Measurements from ENCODE around the gene TAS1R3.

The TAS1R3 gene

GRCh38 chr1:1377540-1378205, 46.6 kb downstream of the TAS1R3 start:
- no peak for TF ChIP-seq LEF1 (IDR thresholded peaks at IDR 0.05; ENCODE audit: borderline replicate concordance)
- TF ChIP-seq FOXA1 (IDR thresholded peaks at IDR 0.05) = no peak
- TF ChIP-seq ELF4 (IDR thresholded peaks at IDR 0.05) = no peak
- no peak for TF ChIP-seq NFRKB (IDR thresholded peaks at IDR 0.05)
- no peak for TF ChIP-seq BHLHE40 (IDR thresholded peaks at IDR 0.05; ENCODE audit: borderline replicate concordance)
- no peak for TF ChIP-seq PKNOX1 (IDR thresholded peaks at IDR 0.05)
- TF ChIP-seq SUZ12 (IDR thresholded peaks at IDR 0.05) = no peak
- TF ChIP-seq L3MBTL2 (conservative IDR thresholded peaks at IDR 0.05) = no peak
- no peak for TF ChIP-seq HDGF (IDR thresholded peaks at IDR 0.05; ENCODE audit: borderline replicate concordance)
- TF ChIP-seq ZNF384 (IDR thresholded peaks at IDR 0.05) = no peak
- TF ChIP-seq FOXK2 (IDR thresholded peaks at IDR 0.05) = no peak
- no peak for TF ChIP-seq ARNT (IDR thresholded peaks at IDR 0.05)
- TF ChIP-seq SP1 (IDR thresholded peaks at IDR 0.05) = no peak
- TF ChIP-seq TARDBP (IDR thresholded peaks at IDR 0.05) = no peak
- no peak for DNase-seq (ENCODE audit: extremely low spot score)
- CTCF ChIA-PET = no interaction called here
- POLR2A ChIA-PET = interaction anchor here (1.1 to 6.5 kb wide), 2 partner anchors 22 to 30 kb away, joined by 3 to 54 read pairs; partner anchors contain the start of gene CCNL2

- no peak for DNase-seq (ENCODE audit: extremely low spot score)
- TF ChIP-seq PKNOX1 (IDR thresholded peaks at IDR 0.05) = no peak
- no peak for TF ChIP-seq SUZ12 (IDR thresholded peaks at IDR 0.05)
- no peak for TF ChIP-seq HDGF (IDR thresholded peaks at IDR 0.05; ENCODE audit: borderline replicate concordance)
- TF ChIP-seq L3MBTL2 (conservative IDR thresholded peaks at IDR 0.05) = no peak
- CTCF ChIA-PET = no interaction called here
- POLR2A ChIA-PET = no interaction called here
These were observed 49.8 kb downstream of the TAS1R3 start for GRCh38 chr1:1380860-1381259.

- no peak for DNase-seq (ENCODE audit: extremely low spot score)
- ChIA-PET POLR2A (no interaction called here), CTCF (no interaction called here)
- no peak for TF ChIP-seq CTBP1 (IDR thresholded peaks at IDR 0.05; ENCODE audit: borderline replicate concordance)
- no peak for TF ChIP-seq L3MBTL2 (conservative IDR thresholded peaks at IDR 0.05)
- no peak for TF ChIP-seq TARDBP (IDR thresholded peaks at IDR 0.05)
- no peak for TF ChIP-seq FOXM1 (IDR thresholded peaks at IDR 0.05; ENCODE audit: borderline replicate concordance)
- no peak for TF ChIP-seq FOXK2 (IDR thresholded peaks at IDR 0.05)
- no peak for TF ChIP-seq SP1 (IDR thresholded peaks at IDR 0.05)
- no peak for TF ChIP-seq FOXA1 (IDR thresholded peaks at IDR 0.05)
- TF ChIP-seq NFRKB (IDR thresholded peaks at IDR 0.05) = no peak
- no peak for TF ChIP-seq PKNOX1 (IDR thresholded peaks at IDR 0.05)
- no peak for TF ChIP-seq HDGF (IDR thresholded peaks at IDR 0.05; ENCODE audit: borderline replicate concordance)
- TF ChIP-seq ELF4 (IDR thresholded peaks at IDR 0.05) = no peak
- TF ChIP-seq BHLHE40 (IDR thresholded peaks at IDR 0.05; ENCODE audit: borderline replicate concordance) = no peak
- no peak for TF ChIP-seq SUZ12 (IDR thresholded peaks at IDR 0.05)
- TF ChIP-seq LEF1 (IDR thresholded peaks at IDR 0.05; ENCODE audit: borderline replicate concordance) = no peak
These were observed 50.2 kb downstream of the TAS1R3 start for GRCh38 chr1:1381294-1381693.
